ENCODE results near the gene SASH1.

SASH1 gene

DNA sequence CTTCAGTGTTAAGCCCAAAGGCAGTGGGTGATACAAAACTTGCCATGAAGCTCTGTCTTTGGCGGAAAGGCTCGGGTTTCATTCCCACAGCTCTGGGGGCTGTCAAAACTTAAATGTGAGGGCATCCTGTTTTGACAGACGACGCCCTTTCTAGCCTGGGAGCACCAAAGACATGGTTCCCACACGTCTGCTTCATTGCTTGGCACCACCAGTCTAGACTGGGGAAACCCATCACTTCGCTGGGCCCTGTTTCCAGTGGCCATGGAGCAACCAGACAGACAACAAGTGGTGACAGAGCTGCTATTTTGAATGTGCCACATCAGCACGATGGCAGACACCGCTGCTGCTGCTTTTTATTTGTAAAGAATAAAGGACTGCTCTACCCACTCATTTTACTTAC lies 127.5 kb downstream of the SASH1 start:
- no peak for TF ChIP-seq KLF10 (tag by site-specific recombination; IDR thresholded peaks at IDR 0.05)
- H3K36me3 ChIP-seq (ENCODE audit: control insufficient read depth in 2 of 2, insufficient read depth in 1 of 2, low read length in 2 of 2) = peaks cover 9 to 25% of the 10 kb centered on the region in 2 experiments
- no peaks in the 10 kb centered on the region for H3K4me1 ChIP-seq (ENCODE audit: control insufficient read depth, insufficient read depth, low read length)
- ChIA-PET POLR2A (no interaction called here), CTCF (interaction anchor here (1.6 to 2.3 kb wide), 2 partner anchors 290 to 293 kb away, joined by 5 to 12 read pairs; no protein-coding TSS in a partner anchor)
- no peaks in the 10 kb centered on the region for H3K9me3 ChIP-seq (ENCODE audit: control insufficient read depth, insufficient read depth, low read depth, low read length)
- H3K4me3 ChIP-seq (ENCODE audit: low read depth, low read length) = no peak overlapping the region
- H3K27ac ChIP-seq (ENCODE audit: extremely low read depth, low read depth, low read length) = no peak overlapping the region

- POLR2A ChIA-PET = no interaction called here
- no peak overlapping the region for H3K27ac ChIP-seq (ENCODE audit: extremely low read depth, low read depth, low read length)
- no peak overlapping the region for H3K4me3 ChIP-seq (ENCODE audit: low read depth, low read length)
- no peaks in the 10 kb centered on the region for H3K4me1 ChIP-seq (ENCODE audit: control insufficient read depth, insufficient read depth, low read length)
- TF ChIP-seq RBAK (tag by site-specific recombination; IDR thresholded peaks at IDR 0.05) = no peak
- no peak for TF ChIP-seq ZNF707 (tag by site-specific recombination; IDR thresholded peaks at IDR 0.05)
- no peak for TF ChIP-seq ZNF843 (tag by site-specific recombination; IDR thresholded peaks at IDR 0.05)
- TF ChIP-seq ZNF623 (tag by site-specific recombination; IDR thresholded peaks at IDR 0.05) = no peak
- TF ChIP-seq BCL11B (tag by site-specific recombination; IDR thresholded peaks at IDR 0.05; ENCODE audit: low read depth) = no peak
- TF ChIP-seq ZNF580 (tag by site-specific recombination; IDR thresholded peaks at IDR 0.05) = no peak
- no peak for TF ChIP-seq ZNF354C (tag by site-specific recombination; IDR thresholded peaks at IDR 0.05; ENCODE audit: borderline replicate concordance, low read depth)
- no peak for TF ChIP-seq ZNF530 (tag by site-specific recombination; IDR thresholded peaks at IDR 0.05; ENCODE audit: low read depth)
- CTCF ChIA-PET = interaction anchor here (1.0 to 2.3 kb wide), 3 partner anchors 291 to 294 kb away, joined by 3 to 12 read pairs (median 5); no protein-coding TSS in a partner anchor
- H3K36me3 ChIP-seq (ENCODE audit: control insufficient read depth in 2 of 2, insufficient read depth in 1 of 2, low read length in 2 of 2) = peaks cover 9 to 29% of the 10 kb centered on the region in 2 experiments
- no peaks in the 10 kb centered on the region for H3K9me3 ChIP-seq (ENCODE audit: control insufficient read depth, insufficient read depth, low read depth, low read length)
Observed at GRCh38 chr6:148470606-148471465, 128.2 kb downstream of the SASH1 start.

DNA sequence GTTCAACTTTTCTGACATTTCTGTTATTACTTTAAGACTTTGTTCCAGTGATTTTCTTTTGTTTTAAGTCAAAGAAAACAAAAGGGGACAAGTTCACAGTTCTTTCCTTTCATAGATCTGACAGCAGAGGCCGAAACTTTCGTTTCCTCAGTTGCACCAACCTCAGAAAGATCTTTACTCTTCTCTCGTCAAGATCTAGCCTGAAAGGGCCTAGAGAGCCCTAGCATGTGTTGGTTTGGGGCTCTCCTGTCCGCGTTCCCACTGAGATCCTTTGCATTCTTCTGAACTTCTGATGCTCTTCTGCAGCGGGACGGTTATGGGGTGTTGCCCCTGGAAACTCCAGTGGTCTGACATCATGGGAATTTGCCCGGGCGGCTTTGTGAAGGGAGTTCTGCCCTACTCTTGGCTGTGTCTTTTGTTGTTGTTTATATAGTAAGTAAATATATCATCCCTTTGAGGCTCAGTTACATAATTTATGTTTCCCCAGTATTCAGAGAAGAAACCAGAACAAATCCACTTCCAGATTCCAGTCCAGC lies 129.1 kb downstream of the SASH1 start:
- ChIA-PET POLR2A (no interaction called here), CTCF (interaction anchor here (1.0 to 1.7 kb wide), 3 partner anchors 9 to 294 kb away, joined by 3 to 9 read pairs (median 5); no protein-coding TSS in a partner anchor)
- H3K4me3 ChIP-seq (ENCODE audit: low read depth, low read length) = no peak overlapping the region
- TF ChIP-seq ZNF311 (tag by site-specific recombination; IDR thresholded peaks at IDR 0.05; ENCODE audit: borderline replicate concordance) = no peak
- TF ChIP-seq, protein P1, sequence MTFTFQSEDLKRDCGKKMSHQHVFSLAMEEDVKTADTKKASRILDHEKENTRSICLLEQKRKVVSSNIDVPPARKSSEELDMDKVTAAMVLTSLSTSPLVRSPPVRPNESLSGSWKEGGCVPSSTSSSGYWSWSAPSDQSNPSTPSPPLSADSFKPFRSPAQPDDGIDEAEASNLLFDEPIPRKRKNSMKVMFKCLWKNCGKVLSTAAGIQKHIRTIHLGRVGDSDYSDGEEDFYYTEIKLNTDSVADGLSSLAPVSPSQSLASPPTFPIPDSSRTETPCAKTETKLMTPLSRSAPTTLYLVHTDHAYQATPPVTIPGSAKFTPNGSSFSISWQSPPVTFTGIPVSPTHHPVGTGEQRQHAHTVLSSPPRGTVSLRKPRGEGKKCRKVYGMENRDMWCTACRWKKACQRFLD (tag by site-specific recombination; IDR thresholded peaks at IDR 0.05) = no peak
- H3K9me3 ChIP-seq (ENCODE audit: control insufficient read depth, insufficient read depth, low read depth, low read length) = no peaks in the 10 kb centered on the region
- H3K27ac ChIP-seq (ENCODE audit: extremely low read depth, low read depth, low read length) = no peak overlapping the region
- H3K4me1 ChIP-seq (ENCODE audit: control insufficient read depth, insufficient read depth, low read length) = no peaks in the 10 kb centered on the region
- H3K36me3 ChIP-seq (ENCODE audit: control insufficient read depth in 2 of 2, insufficient read depth in 1 of 2, low read length in 2 of 2) = peaks cover 13 to 29% of the 10 kb centered on the region in 2 experiments

DNA sequence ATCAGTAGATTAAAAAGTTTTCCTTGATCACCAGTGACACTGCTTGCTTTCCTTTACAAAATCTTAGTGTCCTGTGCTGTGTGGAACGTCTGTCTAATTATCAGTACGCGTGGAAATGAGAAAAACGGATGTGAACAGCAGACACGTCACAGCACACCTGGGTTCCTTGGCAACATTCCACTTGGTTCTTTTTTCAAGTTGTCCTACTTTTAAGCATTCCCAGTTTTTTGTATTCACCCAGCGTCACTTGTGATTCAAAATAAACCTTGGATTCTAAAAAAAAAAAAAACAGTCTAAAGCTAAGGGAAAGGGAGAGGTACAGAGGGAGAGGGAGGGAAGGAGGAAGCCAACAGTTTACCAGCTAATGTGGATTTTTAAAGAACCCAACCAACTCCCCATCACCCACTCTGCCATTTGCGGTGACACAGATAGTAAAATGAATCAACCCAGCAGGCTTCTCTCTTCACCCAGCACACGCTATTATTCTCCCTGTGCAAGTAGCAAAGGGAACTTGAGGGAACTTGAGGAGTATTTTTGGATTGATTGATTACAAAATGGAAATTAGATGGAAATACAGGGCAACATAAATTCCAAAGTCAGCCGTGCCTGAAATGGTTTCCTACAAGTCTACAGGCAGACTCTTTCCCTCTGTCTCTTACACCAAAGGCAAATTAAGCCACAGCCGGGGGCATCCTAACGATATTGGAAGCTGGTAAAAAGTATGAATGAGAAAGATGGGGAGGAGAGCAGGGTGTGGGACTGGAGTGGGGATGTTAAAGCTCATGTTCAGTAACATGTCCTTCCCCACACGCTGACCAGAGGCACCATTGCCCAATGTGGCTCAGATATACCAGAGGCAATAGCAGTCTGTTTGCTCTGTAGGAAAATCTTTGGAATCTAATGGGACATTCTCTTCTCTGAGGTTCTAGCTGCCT lies 129.8 kb downstream of the SASH1 start:
- H3K4me3 ChIP-seq (ENCODE audit: low read depth, low read length) = no peak overlapping the region
- ChIA-PET POLR2A (no interaction called here), CTCF (interaction anchor here (1.4 to 1.7 kb wide), 2 partner anchors 10 to 295 kb away, joined by 5 to 9 read pairs; no protein-coding TSS in a partner anchor)
- no peaks in the 10 kb centered on the region for H3K9me3 ChIP-seq (ENCODE audit: control insufficient read depth, insufficient read depth, low read depth, low read length)
- H3K4me1 ChIP-seq (ENCODE audit: control insufficient read depth, insufficient read depth, low read length) = no peaks in the 10 kb centered on the region
- no peak for TF ChIP-seq YY1 (tag by site-specific recombination; IDR thresholded peaks at IDR 0.05)
- no peak for TF ChIP-seq ZNF311 (tag by site-specific recombination; IDR thresholded peaks at IDR 0.05; ENCODE audit: borderline replicate concordance)
- TF ChIP-seq ZNF416 (tag by site-specific recombination; IDR thresholded peaks at IDR 0.05) = no peak
- TF ChIP-seq, protein P2, sequence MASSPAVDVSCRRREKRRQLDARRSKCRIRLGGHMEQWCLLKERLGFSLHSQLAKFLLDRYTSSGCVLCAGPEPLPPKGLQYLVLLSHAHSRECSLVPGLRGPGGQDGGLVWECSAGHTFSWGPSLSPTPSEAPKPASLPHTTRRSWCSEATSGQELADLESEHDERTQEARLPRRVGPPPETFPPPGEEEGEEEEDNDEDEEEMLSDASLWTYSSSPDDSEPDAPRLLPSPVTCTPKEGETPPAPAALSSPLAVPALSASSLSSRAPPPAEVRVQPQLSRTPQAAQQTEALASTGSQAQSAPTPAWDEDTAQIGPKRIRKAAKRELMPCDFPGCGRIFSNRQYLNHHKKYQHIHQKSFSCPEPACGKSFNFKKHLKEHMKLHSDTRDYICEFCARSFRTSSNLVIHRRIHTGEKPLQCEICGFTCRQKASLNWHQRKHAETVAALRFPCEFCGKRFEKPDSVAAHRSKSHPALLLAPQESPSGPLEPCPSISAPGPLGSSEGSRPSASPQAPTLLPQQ (tag by site-specific recombination; IDR thresholded peaks at IDR 0.05) = no peak
- TF ChIP-seq, protein P1 (tag by site-specific recombination; IDR thresholded peaks at IDR 0.05) = no peak
- H3K36me3 ChIP-seq (ENCODE audit: control insufficient read depth in 2 of 2, insufficient read depth in 1 of 2, low read length in 2 of 2) = peaks cover 18 to 29% of the 10 kb centered on the region in 2 experiments
- H3K27ac ChIP-seq (ENCODE audit: extremely low read depth, low read depth, low read length) = no peak overlapping the region

Data from HEK293 (cell line).